Panc1 (cell line): ENCODE data around the gene GPR137. TPM values are rescaled to one million over a fixed set of nuclear protein-coding genes. Genes with fewer than 3 reads are reported as not detected.

Experiments
- ATAC-seq: fragments of 200-7000 bp; cut with Tn5 transposase; 2 replicates; pipeline ENCODE4 v1.9.1; 2020; ENCODE audit warnings: mild to moderate bottlenecking, moderate library complexity
- BruUV-seq: library from RNA; stranded (reverse); fragments of 400-500 nt; replicated peaks from 2 replicates; lab custom pipeline; 2021; lab: Mats Ljungman, UMichigan
- CTCF ChIA-PET: fragments of 300-600 bp; sonication (Branson Sonifier 250); formaldehyde crosslinking; loops from one replicate; lab custom pipeline; 2022; ENCODE audit warnings: antibody characterized with exemption; lab: Charles Lee
- POLR2A ChIA-PET: fragments of 300-600 bp; sonication (Branson Sonifier 250); formaldehyde crosslinking; loops from one replicate; lab custom pipeline; 2022; ENCODE audit warnings: antibody characterized with exemption; lab: Charles Lee
- DNase-seq: peaks from one replicate; pipeline ENCODE4 v3.0.0-alpha.2; 2010; ENCODE audit warnings: low read depth, low spot score
- H3K27ac ChIP-seq: 2 replicates; pipeline ENCODE4 v1.5.1; 2011; ENCODE audit warnings: mild to moderate bottlenecking, low read length, inconsistent platforms
- H3K27me3 ChIP-seq: fragments of 200-500 bp; sonication (Bioruptor generic); 2 replicates; pipeline ENCODE4 v1.6.0; 2014; ENCODE audit warnings: low read length, inconsistent platforms; ENCODE audit not compliant: control insufficient read depth, insufficient read depth
- H3K36me3 ChIP-seq: fragments of 200-500 bp; sonication (Bioruptor generic); 2 replicates; pipeline ENCODE4 v1.5.1; 2014; ENCODE audit warnings: inconsistent platforms, mild to moderate bottlenecking, low read length, moderate library complexity; ENCODE audit not compliant: control insufficient read depth, insufficient read depth
- H3K4me1 ChIP-seq: 2 replicates; pipeline ENCODE4 v1.5.1; 2011; ENCODE audit warnings: inconsistent platforms, mild to moderate bottlenecking, low read length, moderate library complexity; ENCODE audit not compliant: control insufficient read depth, insufficient read depth
- H3K4me3 ChIP-seq, 2 experiments: 2 replicates each; pipeline ENCODE4 v1.5.1; 2011 to 2012; ENCODE audit warnings: low read depth in 2 of 2, low read length in 2 of 2, mild to moderate bottlenecking in 2 of 2, inconsistent platforms in 1 of 2, moderate library complexity in 1 of 2
- H3K9me3 ChIP-seq: fragments of 200-500 bp; sonication (Bioruptor generic); 2 replicates; pipeline ENCODE4 v1.5.1; 2014; ENCODE audit warnings: low read depth, mild to moderate bottlenecking, inconsistent platforms, low read length, moderate library complexity; ENCODE audit not compliant: control insufficient read depth, insufficient read depth
- POLR2AphosphoS5 ChIP-seq: IDR thresholded peaks from 2 replicates; pipeline ENCODE4 v1.6.1; 2012; ENCODE audit warnings: mild to moderate bottlenecking, low read depth, low read length, moderate library complexity
- SIN3A ChIP-seq: IDR thresholded peaks from 2 replicates; pipeline ENCODE4 v1.6.1; 2012; ENCODE audit warnings: low read depth, mild to moderate bottlenecking, low read length, moderate library complexity, borderline replicate concordance; ENCODE audit not compliant: insufficient read depth
- TCF7L2 ChIP-seq: IDR thresholded peaks from 2 replicates; pipeline ENCODE4 v1.6.1; 2011; ENCODE audit warnings: mild to moderate bottlenecking, low read depth, low read length, inconsistent platforms
- in situ Hi-C: cut with HindIII; loops from 2 replicates; pipeline ENCODE4 v1.10.0; 2016; ENCODE audit warnings: low sequenced_read_pairs, low pct_unique_long_range_greater_than_20kb
- intact Hi-C: fragments of 100-400 bp; cut with micrococcal nuclease; formaldehyde crosslinking; loops from one replicate; pipeline ENCODE4 v1.10.0; 2022; ENCODE audit not compliant: unreplicated experiment
- total RNA-seq: library from RNA; stranded (reverse); gene quantifications from one replicate; pipeline ENCODE4 v1.2.1, GENCODE V29; 2021; ENCODE audit not compliant: unreplicated experiment
- TF ChIP-seq, protein P1 (sequence below), 2 experiments: IDR thresholded peaks; 2 replicates each; pipeline ENCODE4 v1.6.1; 2011 to 2012; ENCODE audit warnings: low read depth in 2 of 2, control low read depth in 1 of 2, low read length in 1 of 2, mild to moderate bottlenecking in 1 of 2, moderate library complexity in 1 of 2; ENCODE audit not compliant: insufficient read depth in 1 of 2
- TF ChIP-seq, protein P2 (sequence below): fragments of 450-650 bp; IDR thresholded peaks from 2 replicates; pipeline ENCODE4 v1.5.1; 2017; ENCODE audit warnings: mild to moderate bottlenecking

GPR137 gene
- total RNA-seq, 1 experiment from 2014 or later = 183 TPM

DNA sequence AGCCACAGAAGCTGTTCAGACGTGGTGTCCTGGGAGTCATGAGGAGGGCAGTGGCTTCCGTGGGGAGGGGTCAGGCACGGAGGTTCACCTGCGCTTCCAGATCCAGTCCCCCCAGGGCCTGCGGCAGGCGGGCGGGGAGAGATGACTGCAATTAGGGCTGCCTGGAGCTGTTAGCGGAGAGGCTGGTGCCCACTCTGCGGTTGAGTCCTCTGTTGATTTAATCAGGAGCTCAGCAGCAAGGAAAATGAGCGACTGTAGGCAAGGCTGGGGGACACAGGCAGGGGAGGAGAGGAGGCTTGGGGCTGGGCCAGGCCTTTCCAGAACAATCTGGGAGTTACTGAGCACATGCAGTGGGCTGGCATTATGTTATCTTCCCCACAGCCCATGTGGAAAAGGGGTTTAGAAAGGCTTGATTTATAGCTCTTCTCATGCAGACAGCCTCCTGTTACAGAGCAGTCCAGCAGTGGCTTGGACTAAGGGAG is 21.2 kb upstream of the GPR137 start:
- Histone ChIP-seq H3K27ac (no peak overlapping the region), H3K27me3 (no peaks in the 10 kb centered on the region), H3K4me3 (no peak overlapping the region), H3K36me3 (no peaks in the 10 kb centered on the region), H3K9me3 (no peaks in the 10 kb centered on the region), H3K4me1 (peaks cover 16% of the 10 kb centered on the region)
- in situ Hi-C loops = no loop called here
- TF ChIP-seq, protein P1, sequence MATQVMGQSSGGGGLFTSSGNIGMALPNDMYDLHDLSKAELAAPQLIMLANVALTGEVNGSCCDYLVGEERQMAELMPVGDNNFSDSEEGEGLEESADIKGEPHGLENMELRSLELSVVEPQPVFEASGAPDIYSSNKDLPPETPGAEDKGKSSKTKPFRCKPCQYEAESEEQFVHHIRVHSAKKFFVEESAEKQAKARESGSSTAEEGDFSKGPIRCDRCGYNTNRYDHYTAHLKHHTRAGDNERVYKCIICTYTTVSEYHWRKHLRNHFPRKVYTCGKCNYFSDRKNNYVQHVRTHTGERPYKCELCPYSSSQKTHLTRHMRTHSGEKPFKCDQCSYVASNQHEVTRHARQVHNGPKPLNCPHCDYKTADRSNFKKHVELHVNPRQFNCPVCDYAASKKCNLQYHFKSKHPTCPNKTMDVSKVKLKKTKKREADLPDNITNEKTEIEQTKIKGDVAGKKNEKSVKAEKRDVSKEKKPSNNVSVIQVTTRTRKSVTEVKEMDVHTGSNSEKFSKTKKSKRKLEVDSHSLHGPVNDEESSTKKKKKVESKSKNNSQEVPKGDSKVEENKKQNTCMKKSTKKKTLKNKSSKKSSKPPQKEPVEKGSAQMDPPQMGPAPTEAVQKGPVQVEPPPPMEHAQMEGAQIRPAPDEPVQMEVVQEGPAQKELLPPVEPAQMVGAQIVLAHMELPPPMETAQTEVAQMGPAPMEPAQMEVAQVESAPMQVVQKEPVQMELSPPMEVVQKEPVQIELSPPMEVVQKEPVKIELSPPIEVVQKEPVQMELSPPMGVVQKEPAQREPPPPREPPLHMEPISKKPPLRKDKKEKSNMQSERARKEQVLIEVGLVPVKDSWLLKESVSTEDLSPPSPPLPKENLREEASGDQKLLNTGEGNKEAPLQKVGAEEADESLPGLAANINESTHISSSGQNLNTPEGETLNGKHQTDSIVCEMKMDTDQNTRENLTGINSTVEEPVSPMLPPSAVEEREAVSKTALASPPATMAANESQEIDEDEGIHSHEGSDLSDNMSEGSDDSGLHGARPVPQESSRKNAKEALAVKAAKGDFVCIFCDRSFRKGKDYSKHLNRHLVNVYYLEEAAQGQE (IDR thresholded peaks at IDR 0.05; ENCODE audit: insufficient read depth in 1 of 2, low read depth in 2 of 2, low read length in 1 of 2) = no peak
- TF ChIP-seq SIN3A = no peak
- ATAC-seq (no peak), DNase-seq (no peak)
- intact Hi-C loops = no loop called here
- POLR2A ChIA-PET = interaction anchor here (0.6 kb wide), 1 partner anchor 1032 kb away, joined by 9 read pairs; no protein-coding TSS in a partner anchor
- no TSS peak for BruUV-seq
- CTCF ChIA-PET = no interaction called here

DNA sequence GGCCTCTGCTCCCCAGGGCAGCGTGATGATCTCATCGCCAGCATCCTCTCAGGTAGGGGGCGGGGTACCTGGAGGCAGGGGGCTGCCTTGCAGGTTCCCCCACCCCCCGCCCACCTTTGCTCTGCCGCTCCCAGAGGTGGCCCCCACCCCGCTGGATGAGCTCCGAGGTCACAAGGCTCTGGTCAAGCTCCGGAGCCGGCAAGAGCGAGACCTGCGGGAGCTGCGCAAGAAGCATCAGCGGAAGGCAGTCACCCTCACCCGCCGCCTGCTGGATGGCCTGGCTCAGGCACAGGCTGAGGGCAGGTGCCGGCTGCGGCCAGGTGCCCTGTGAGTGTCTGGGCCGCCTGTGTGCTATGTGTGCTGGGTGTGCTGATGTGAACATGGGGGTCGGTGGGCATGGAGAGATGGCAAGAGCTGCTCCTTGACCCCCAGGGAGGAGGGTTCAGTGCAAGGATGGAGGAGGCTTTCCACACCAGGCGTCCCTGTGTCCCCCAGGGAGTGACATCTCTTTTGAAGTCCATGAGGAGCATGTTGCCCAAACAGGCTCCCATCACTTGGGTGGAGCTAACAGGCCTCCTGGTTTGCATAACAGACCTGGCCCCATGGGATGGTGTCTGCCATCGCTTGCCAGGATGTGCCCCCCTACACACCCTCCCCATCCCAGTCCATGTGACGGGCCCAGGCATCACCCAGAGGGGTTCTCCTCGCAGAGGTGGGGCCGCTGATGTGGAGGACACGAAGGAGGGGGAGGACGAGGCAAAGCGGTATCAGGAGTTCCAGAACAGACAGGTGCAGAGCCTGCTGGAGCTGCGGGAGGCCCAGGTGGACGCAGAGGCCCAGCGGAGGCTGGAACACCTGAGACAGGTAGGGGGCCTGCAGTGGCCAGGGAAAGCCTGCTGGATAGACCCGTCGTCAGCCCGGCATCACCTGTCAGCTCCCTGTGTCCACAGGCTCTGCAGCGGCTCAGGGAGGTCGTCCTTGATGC is 20.2 kb upstream of the GPR137 start:
- H3K27ac ChIP-seq = no peak overlapping the region
- no peak for ATAC-seq
- no peaks in the 10 kb centered on the region; the same call in 1 of the 2 replicates for H3K36me3 ChIP-seq
- H3K4me3 ChIP-seq = no peak overlapping the region
- intact Hi-C loops = no loop called here
- H3K4me1 ChIP-seq = peaks cover 16% of the 10 kb centered on the region
- CTCF ChIA-PET = no interaction called here
- no peaks in the 10 kb centered on the region for H3K27me3 ChIP-seq
- in situ Hi-C loops = no loop called here
- POLR2A ChIA-PET = no interaction called here
- TF ChIP-seq TCF7L2 (no peak), POLR2AphosphoS5 (no peak), SIN3A (no peak)
- TF ChIP-seq, protein P2, sequence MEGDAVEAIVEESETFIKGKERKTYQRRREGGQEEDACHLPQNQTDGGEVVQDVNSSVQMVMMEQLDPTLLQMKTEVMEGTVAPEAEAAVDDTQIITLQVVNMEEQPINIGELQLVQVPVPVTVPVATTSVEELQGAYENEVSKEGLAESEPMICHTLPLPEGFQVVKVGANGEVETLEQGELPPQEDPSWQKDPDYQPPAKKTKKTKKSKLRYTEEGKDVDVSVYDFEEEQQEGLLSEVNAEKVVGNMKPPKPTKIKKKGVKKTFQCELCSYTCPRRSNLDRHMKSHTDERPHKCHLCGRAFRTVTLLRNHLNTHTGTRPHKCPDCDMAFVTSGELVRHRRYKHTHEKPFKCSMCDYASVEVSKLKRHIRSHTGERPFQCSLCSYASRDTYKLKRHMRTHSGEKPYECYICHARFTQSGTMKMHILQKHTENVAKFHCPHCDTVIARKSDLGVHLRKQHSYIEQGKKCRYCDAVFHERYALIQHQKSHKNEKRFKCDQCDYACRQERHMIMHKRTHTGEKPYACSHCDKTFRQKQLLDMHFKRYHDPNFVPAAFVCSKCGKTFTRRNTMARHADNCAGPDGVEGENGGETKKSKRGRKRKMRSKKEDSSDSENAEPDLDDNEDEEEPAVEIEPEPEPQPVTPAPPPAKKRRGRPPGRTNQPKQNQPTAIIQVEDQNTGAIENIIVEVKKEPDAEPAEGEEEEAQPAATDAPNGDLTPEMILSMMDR = no peak
- TF ChIP-seq, protein P1 (IDR thresholded peaks at IDR 0.05; ENCODE audit: insufficient read depth in 1 of 2, low read depth in 2 of 2, low read length in 1 of 2) = no peak
- BruUV-seq = no TSS peak
- DNase-seq = no peak
- H3K9me3 ChIP-seq = no peaks in the 10 kb centered on the region
